Endothelial cell of umbilical vein (primary cell): ENCODE data around the gene TNFRSF4. TPM values are rescaled to one million over a fixed set of nuclear protein-coding genes. Genes with fewer than 3 reads are reported as not detected.

Experiments
- BruUV-seq: library from RNA; stranded (reverse); fragments of 400-500 nt; replicated peaks from 2 replicates; lab custom pipeline; 2021; lab: Mats Ljungman, UMichigan
- CTCF ChIA-PET: fragments of 300-600, 350-600 bp; sonication (Branson Sonifier 250); formaldehyde crosslinking; loops from one replicate; lab custom pipeline; 2021; ENCODE audit warnings: antibody characterized with exemption, inconsistent platforms; lab: Charles Lee
- POLR2A ChIA-PET: fragments of 300-600, 350-600 bp; sonication (Branson Sonifier 250); formaldehyde crosslinking; loops from one replicate; lab custom pipeline; 2021; ENCODE audit warnings: antibody characterized with exemption, inconsistent platforms; lab: Charles Lee
- DNase-seq: peaks from one replicate; pipeline ENCODE4 v3.0.0-alpha.2; 2011; ENCODE audit warnings: low read depth, low spot score
- FAIRE-seq: peaks from 2 replicates; lab custom pipeline; 2011; peaks lifted over from hg19 to GRCh38; lab: Jason Lieb, UNC
- H2AFZ ChIP-seq: 2 replicates; pipeline ENCODE4 v1.6.0; 2012; ENCODE audit warnings: low read depth, low read length, control low read depth, inconsistent platforms
- H3K27ac ChIP-seq: 2 replicates; pipeline ENCODE4 v1.5.1; 2011; ENCODE audit warnings: low read depth, mild to moderate bottlenecking, control low read depth, low read length, moderate library complexity; ENCODE audit not compliant: insufficient read depth
- H3K27me3 ChIP-seq, 2 experiments: 2 replicates each; pipeline versions ENCODE4 v1.6.0 to v1.6.1; 2011; ENCODE audit warnings: low read length in 2 of 2, mixed read lengths in 1 of 2; ENCODE audit not compliant: control insufficient read depth in 2 of 2, insufficient read depth in 2 of 2
- H3K36me3 ChIP-seq, 2 experiments: 2 replicates in 1 of 2; 3 replicates in 1 of 2; pipeline ENCODE4 v1.5.1; 2011; ENCODE audit warnings: low read length in 2 of 2, mild to moderate bottlenecking in 1 of 2, moderate library complexity in 1 of 2; ENCODE audit not compliant: control insufficient read depth in 2 of 2, insufficient read depth in 2 of 2; ENCODE audit errors: extremely low read depth in 1 of 2
- H3K4me1 ChIP-seq: 3 replicates; pipeline ENCODE4 v1.5.1; 2011; ENCODE audit warnings: mild to moderate bottlenecking, low read length; ENCODE audit not compliant: control insufficient read depth, insufficient read depth; ENCODE audit errors: extremely low read depth
- H3K4me2 ChIP-seq: 2 replicates; pipeline ENCODE4 v1.6.1; 2011; ENCODE audit warnings: low read length, control low read depth, mixed read lengths; ENCODE audit not compliant: insufficient read depth
- H3K4me3 ChIP-seq, 3 experiments: fragments of 200-600 bp in 1 of 3; sonication (generic), shearing (Covaris generic) in 1 of 3; replicated peaks in 1 of 3; 2 replicates each; pipeline ENCODE4 v1.5.1; 2011 to 2016; ENCODE audit warnings: control low read depth in 3 of 3, low read length in 3 of 3, mild to moderate bottlenecking in 2 of 3, inconsistent platforms in 1 of 3, low read depth in 1 of 3, moderate library complexity in 1 of 3; ENCODE audit not compliant: insufficient read depth in 1 of 3
- H3K79me2 ChIP-seq: 2 replicates; pipeline ENCODE4 v1.6.0; 2012; ENCODE audit warnings: low read length, inconsistent platforms; ENCODE audit not compliant: control insufficient read depth, insufficient read depth
- H3K9ac ChIP-seq: replicated peaks from 2 replicates; pipeline ENCODE3; 2011; ENCODE audit warnings: low read length, control low read depth; ENCODE audit not compliant: insufficient read depth; ENCODE audit errors: extremely low read depth
- H3K9me1 ChIP-seq: replicated peaks from 3 replicates; pipeline ENCODE4 v1.6.0; 2011; ENCODE audit warnings: mild to moderate bottlenecking, low read length; ENCODE audit not compliant: control insufficient read depth, insufficient read depth; ENCODE audit errors: extremely low read depth
- H3K9me3 ChIP-seq: replicated peaks from 2 replicates; pipeline ENCODE4 v1.5.1; 2012; ENCODE audit warnings: low read length, inconsistent platforms; ENCODE audit not compliant: control insufficient read depth, insufficient read depth
- H4K20me1 ChIP-seq: replicated peaks from 2 replicates; pipeline ENCODE3; 2011; ENCODE audit warnings: mild to moderate bottlenecking, low read length; ENCODE audit not compliant: control insufficient read depth, insufficient read depth; ENCODE audit errors: extremely low read depth
- MYC ChIP-seq: IDR thresholded peaks from one replicate; pipeline ENCODE4 v1.6.1; 2011; ENCODE audit warnings: mild to moderate bottlenecking, low read depth, low read length
- POLR2A ChIP-seq: IDR thresholded peaks from 2 replicates; pipeline ENCODE4 v1.6.1; 2012; ENCODE audit warnings: low read depth, mild to moderate bottlenecking, control low read depth, low read length
- dilution Hi-C: fragments of 300-500 bp; cut with MboI; formaldehyde crosslinking; loops from one replicate; pipeline ENCODE4 v1.15.0; 2019; ENCODE audit warnings: low sequenced_read_pairs; ENCODE audit not compliant: extremely low pct_ligation_motif_present
- intact Hi-C: fragments of 100-400 bp; cut with micrococcal nuclease; formaldehyde crosslinking; loops from one replicate; pipeline ENCODE4 v1.10.0; 2022
- polyA plus RNA-seq, 4 experiments: library from polyadenylated mRNA; depleted of rRNA in 3 of 4; stranded (reverse) in 3 of 4; unstranded in 1 of 4; fragments of >200 nt; gene quantifications; 2 replicates each; pipeline versions ENCODE4 v1.2.1 to v1.2.3, GENCODE V29; 2011 to 2012; ENCODE audit warnings: missing spikeins in 1 of 4
- total RNA-seq: library from RNA; stranded (reverse); gene quantifications from 2 replicates; pipeline ENCODE4 v1.2.3, GENCODE V29; 2021
- TF ChIP-seq, protein P1 (sequence below): IDR thresholded peaks from 2 replicates; pipeline ENCODE4 v1.6.1; 2011; ENCODE audit not compliant: insufficient read depth, insufficient read length

TNFRSF4 gene
- total and polyA plus RNA-seq, 2 donors (not counting 3 experiments of a cell fraction or from before 2014, with no cell fraction given): 0.55 to 1.5 TPM

DNA sequence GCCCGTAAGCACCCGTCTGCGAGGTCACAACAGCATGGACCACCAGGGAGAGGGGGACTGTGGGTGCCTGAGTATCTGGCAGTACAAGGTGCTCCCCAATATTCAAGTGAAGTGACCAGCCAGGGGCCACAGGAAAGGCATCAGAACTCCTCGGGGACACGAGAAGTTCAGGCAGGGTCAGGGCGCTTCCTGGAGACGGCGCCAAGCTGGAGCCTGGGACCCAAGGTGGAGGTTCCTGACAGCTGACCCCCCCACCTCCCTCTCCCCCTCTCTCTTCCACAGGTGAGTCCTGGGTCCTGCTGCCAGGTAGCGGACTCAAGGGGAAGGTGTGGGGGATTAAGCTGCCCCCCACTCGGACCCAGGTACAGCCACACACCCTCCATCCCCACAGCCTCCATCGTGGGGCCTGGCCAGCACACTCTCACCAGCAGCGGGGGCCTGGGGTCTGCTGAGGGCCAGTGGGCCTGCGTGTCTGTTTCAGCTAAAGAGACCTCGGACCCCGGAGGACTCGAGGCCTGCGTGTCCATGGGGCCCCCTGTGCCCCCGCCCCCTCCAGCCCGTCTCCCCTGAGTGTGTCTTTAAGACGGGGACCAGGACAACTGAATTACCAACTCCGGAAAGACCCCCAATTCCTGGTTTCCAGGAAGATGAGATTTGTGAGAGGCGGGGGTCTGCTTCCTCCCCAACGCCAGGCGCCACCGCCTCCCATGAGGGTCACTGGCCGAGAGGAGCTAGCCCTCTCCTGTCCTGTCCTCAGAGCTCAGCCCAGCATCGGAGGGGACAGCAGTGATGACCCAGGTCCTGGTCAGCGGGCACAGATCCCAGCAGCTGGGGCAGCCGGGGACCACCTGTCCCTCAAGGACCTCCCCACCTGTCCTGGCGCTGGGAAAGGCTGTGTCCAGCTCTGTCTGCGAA lies 13.7 kb downstream of the TNFRSF4 start:
- TF ChIP-seq POLR2A (no peak), MYC (no peak)
- POLR2A ChIA-PET: interaction anchor here (0.5 kb wide), 1 partner anchor 14 kb away, joined by 3 read pairs; no protein-coding TSS in a partner anchor
- no peaks in the 10 kb centered on the region for H3K9me1 ChIP-seq
- H3K4me1 ChIP-seq: no peaks in the 10 kb centered on the region
- H3K27ac ChIP-seq: no peak overlapping the region
- dilution Hi-C loops (no loop called here), intact Hi-C loops (no loop called here)
- no peaks in the 10 kb centered on the region for H3K9me3 ChIP-seq
- no peaks in the 10 kb centered on the region for H4K20me1 ChIP-seq
- BruUV-seq: no TSS peak
- CTCF ChIA-PET: no interaction called here
- H3K4me3 ChIP-seq: no peak overlapping the region
- H3K27me3 ChIP-seq: peaks cover 0 to 1% of the 10 kb centered on the region in 2 experiments
- no peaks in the 10 kb centered on the region for H3K79me2 ChIP-seq
- no peaks in the 10 kb centered on the region for H3K36me3 ChIP-seq
- DNase-seq (no peak), FAIRE-seq (no peak)
- H3K9ac ChIP-seq: no peak overlapping the region
- H2AFZ ChIP-seq: no peak overlapping the region
- no peak overlapping the region for H3K4me2 ChIP-seq

- Histone ChIP-seq H3K36me3 (no peaks in the 10 kb centered on the region), H3K79me2 (no peaks in the 10 kb centered on the region), H2AFZ (no peak overlapping the region), H3K9me3 (no peaks in the 10 kb centered on the region), H3K27ac (no peak overlapping the region), H3K4me2 (no peak overlapping the region), H4K20me1 (no peaks in the 10 kb centered on the region), H3K4me3 (no peak overlapping the region), H3K9me1 (no peaks in the 10 kb centered on the region), H3K27me3 (peaks cover 0 to 1% of the 10 kb centered on the region in 2 experiments), H3K4me1 (no peaks in the 10 kb centered on the region), H3K9ac (no peak overlapping the region)
- DNase-seq (no peak), FAIRE-seq (no peak)
- POLR2A ChIA-PET: interaction anchor here (0.6 kb wide), 1 partner anchor 9 kb away, joined by 3 read pairs; no protein-coding TSS in a partner anchor
- dilution Hi-C loops: no loop called here
- no TSS peak for BruUV-seq
- intact Hi-C loops: no loop called here
- TF ChIP-seq, protein P1, sequence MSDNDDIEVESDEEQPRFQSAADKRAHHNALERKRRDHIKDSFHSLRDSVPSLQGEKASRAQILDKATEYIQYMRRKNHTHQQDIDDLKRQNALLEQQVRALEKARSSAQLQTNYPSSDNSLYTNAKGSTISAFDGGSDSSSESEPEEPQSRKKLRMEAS: no peak
- no peak for TF ChIP-seq POLR2A
- CTCF ChIA-PET: no interaction called here
Observed at GRCh38 chr1:1199141-1199960, 14.6 kb downstream of the TNFRSF4 start.
